ENCODE results near the gene TAX1BP3.

DNA sequence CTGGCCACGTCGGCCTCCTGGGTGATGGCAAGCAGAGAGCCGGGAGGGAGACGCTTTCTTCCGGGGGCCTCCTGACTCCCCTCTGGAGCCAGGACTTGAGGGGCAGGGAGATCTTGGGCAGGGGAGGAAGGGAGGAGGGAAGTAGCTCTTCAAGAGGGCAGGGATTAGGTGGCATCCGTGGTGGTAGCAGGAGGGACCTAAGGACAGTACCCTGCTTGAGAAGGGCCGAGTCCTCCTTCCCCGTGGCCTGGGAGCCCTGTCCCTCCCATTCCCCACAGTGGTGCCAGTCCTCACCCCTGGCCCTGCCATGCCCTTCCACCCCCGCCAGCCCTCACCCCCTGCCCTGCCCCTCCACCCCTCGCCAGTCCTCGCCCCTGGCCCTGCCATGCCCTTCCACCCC is 12.6 kb downstream of the TAX1BP3 start:
- no peak for TF ChIP-seq EP300 (IDR thresholded peaks at IDR 0.05)
- TF ChIP-seq, protein P1, sequence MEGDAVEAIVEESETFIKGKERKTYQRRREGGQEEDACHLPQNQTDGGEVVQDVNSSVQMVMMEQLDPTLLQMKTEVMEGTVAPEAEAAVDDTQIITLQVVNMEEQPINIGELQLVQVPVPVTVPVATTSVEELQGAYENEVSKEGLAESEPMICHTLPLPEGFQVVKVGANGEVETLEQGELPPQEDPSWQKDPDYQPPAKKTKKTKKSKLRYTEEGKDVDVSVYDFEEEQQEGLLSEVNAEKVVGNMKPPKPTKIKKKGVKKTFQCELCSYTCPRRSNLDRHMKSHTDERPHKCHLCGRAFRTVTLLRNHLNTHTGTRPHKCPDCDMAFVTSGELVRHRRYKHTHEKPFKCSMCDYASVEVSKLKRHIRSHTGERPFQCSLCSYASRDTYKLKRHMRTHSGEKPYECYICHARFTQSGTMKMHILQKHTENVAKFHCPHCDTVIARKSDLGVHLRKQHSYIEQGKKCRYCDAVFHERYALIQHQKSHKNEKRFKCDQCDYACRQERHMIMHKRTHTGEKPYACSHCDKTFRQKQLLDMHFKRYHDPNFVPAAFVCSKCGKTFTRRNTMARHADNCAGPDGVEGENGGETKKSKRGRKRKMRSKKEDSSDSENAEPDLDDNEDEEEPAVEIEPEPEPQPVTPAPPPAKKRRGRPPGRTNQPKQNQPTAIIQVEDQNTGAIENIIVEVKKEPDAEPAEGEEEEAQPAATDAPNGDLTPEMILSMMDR (IDR thresholded peaks at IDR 0.05), result no peak

Data from tibial nerve (tissue), 4 donors.